ENCODE results near the gene SLC9A7.

DNA sequence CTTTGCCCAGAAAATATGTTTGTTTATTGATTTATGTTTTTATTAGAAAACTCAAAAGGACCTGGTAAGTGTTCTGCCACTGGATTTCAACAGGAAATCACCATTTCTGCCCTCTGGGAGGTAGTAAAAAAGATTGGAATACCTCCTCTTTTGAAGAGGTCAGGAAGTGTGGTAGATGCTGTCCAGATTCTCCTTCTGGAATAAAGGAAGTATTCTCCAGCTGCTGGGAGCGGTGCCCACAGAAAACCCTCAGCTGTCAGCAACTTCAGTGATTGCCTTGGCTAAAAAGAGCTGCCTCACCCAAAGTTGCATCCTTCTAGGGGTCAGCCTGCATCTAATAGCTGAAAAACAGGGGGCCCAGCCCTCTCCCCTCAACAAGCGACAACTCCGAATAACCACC, 199.9 kb downstream of the SLC9A7 start:
- no peak for TF ChIP-seq POLR2AphosphoS5 (IDR thresholded peaks at IDR 0.05; ENCODE audit: low read depth, low read length)
- TF ChIP-seq POLR2A (IDR thresholded peaks at IDR 0.05; ENCODE audit: low read depth, low read length) = no peak
- TF ChIP-seq PAX5 (IDR thresholded peaks at IDR 0.05; ENCODE audit: insufficient read depth, low read length, severe bottlenecking) = no peak
- no peak for TF ChIP-seq SPI1 (IDR thresholded peaks at IDR 0.05; ENCODE audit: low read depth, low read length)
- no peak for TF ChIP-seq POU2F2 (IDR thresholded peaks at IDR 0.05; ENCODE audit: low read depth, low read length)
- TF ChIP-seq TAF1 (IDR thresholded peaks at IDR 0.05; ENCODE audit: low read depth, low read length) = no peak

Measured in GM12891 (cell line).